Measurements from ENCODE around the gene SPTBN1.

The SPTBN1 gene

DNA sequence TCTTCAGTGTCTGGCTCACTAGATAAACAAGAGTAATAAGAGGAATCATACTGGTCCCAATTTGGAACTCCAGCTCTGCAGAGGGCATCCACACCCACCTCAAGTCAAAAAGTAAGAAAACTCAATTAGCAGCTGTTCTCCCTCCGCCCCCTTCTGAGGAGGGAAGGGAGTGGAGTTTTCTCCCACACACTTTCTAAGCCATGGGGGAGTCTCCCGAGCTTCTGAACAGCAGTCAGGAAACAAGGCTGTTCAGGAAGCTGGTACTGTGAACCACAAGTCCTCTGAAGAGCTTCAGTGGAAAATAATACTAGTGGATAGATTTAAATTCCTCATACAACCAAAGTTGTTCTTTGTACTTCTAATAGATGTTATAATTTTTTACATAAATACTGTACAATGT, 32.9 kb upstream of the SPTBN1 start:
- no peak overlapping the region for H3K4me3 ChIP-seq (ENCODE audit: low read depth, low read length)
- TF ChIP-seq, protein P1, sequence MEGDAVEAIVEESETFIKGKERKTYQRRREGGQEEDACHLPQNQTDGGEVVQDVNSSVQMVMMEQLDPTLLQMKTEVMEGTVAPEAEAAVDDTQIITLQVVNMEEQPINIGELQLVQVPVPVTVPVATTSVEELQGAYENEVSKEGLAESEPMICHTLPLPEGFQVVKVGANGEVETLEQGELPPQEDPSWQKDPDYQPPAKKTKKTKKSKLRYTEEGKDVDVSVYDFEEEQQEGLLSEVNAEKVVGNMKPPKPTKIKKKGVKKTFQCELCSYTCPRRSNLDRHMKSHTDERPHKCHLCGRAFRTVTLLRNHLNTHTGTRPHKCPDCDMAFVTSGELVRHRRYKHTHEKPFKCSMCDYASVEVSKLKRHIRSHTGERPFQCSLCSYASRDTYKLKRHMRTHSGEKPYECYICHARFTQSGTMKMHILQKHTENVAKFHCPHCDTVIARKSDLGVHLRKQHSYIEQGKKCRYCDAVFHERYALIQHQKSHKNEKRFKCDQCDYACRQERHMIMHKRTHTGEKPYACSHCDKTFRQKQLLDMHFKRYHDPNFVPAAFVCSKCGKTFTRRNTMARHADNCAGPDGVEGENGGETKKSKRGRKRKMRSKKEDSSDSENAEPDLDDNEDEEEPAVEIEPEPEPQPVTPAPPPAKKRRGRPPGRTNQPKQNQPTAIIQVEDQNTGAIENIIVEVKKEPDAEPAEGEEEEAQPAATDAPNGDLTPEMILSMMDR (IDR thresholded peaks at IDR 0.05; ENCODE audit: low read depth, low read length, missing control alignments) = no peak
- DNase-seq (ENCODE audit: low read depth) = no peak

DNA sequence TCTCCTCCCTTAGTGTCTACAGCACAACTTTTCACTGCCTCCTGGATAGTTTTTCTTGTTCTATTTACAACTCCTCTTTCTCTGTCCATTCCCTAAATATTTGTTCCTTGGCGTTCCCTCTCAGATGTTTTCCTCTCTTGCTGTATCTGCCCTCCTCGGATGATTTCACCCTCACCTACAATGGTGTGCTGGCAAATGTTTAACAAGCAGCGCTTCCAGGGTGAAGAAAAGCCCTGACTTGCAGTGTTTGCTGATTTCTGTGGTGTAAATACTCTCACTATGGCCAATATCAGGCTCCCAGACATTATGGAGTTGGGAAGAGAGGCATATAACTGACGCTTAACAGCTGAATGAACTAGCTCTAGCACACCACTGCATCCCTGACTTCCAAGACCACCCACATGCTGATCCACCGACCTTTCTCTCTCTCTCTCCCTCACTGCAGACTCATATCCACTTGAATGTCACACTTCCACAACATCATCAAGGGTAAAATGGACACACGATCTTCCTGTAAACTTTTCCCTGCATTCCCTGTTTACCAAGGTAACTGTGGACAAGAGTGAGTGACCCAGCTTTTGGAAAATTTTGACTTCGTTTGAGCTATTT, 31.5 kb upstream of the SPTBN1 start:
- TF ChIP-seq, protein P1 (IDR thresholded peaks at IDR 0.05; ENCODE audit: low read depth, low read length, missing control alignments) = no peak
- DNase-seq (ENCODE audit: low read depth) = no peak

DNA sequence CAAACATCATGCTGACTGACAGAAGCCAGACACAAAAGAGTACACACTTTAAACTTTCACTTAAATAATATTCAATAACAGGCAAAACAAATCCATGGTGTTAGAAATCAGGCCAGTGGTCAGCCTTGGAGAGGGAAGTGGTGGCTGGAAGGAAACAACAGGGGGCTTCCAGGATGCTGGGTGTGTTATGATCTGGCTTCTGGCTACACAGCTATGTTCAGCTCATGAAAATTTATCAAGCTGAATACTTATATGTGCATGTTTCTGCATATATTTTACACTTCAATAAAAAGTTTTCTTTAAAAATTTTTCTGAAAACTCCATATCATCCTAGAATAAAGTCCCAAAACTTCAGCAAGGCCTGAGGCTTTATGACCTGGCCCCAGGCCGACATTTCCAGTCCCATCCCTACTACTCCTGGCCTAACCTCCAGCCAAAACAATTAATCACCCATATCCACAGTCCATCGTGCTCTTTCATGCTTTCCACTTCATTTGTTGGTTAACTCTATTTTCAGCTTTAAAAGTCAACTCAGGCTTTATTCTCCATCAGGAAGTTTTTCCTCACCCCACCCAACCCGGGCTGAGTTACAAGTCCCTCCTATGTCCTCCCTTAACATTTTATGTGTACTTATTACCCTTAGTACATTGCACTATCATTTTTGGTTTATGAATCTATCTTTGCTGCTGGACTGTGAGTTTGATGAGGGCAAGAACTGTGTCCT, 27.9 kb upstream of the SPTBN1 start:
- no peak for DNase-seq (ENCODE audit: low read depth)
- TF ChIP-seq, protein P1 (IDR thresholded peaks at IDR 0.05; ENCODE audit: low read depth, low read length, missing control alignments) = no peak

More for the DNA sequence above, 31.5 kb upstream of the SPTBN1 start:
- H3K4me3 ChIP-seq (ENCODE audit: low read depth, low read length) = no peak overlapping the region

DNA sequence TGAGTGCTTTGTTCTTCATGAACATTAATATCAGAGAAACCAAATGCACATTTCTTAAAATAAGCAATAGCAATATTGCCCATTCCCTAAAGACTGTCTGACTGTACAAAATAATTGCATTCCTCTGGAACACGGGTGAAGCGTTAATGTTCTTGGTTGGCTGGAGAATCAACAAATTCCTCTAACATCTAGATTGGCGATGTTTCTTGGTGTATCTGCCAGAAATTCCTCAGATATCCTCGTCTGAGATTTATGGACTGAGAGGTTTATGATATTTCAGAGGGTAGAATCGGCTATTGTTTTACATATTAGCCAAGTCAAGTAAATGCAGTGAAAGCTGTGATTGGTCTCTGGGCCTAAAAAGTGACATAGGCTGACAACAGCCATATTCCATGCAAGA, 27.1 kb upstream of the SPTBN1 start:
- TF ChIP-seq, protein P1 (IDR thresholded peaks at IDR 0.05; ENCODE audit: low read depth, low read length, missing control alignments) = no peak
- DNase-seq (ENCODE audit: low read depth) = no peak
- H3K4me3 ChIP-seq (ENCODE audit: low read depth, low read length) = no peak overlapping the region

More for the DNA sequence above, 27.9 kb upstream of the SPTBN1 start:
- H3K4me3 ChIP-seq (ENCODE audit: low read depth, low read length) = no peak overlapping the region

DNA sequence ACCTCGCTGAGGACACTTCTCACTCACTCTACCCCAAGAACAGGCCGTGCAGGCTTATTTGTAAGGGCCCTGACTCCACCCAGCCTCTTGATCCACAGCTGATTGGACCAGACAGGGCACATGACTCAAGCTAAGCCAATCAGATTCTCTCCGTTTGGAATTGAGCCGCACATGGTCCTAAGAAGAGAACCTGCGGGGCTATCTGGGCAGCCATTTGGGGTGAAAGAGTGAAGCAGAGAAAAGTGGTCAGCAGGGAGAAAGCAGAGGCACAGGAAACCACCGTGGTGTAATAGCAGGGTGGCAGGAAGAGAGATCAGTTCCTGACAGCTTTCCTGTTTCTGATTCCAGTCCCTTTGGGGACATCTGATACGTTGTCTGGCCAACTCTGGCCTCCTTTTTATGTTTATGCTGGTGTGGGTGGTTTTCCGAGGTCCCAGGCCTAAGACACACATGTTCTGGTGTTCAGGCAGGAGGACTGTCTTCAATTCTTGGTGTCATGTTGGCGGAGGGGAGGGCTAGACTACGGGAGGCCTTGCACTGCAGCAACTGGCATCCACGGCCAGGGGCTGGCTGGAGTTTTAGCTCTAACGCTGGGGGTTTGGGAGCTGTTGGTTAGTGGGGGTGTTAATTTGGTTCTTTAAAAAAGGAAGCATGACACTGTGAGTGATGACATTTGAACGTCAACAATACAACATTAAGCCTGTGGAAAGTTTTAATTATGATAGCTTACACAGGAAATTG, 26.1 kb upstream of the SPTBN1 start:
- DNase-seq (ENCODE audit: low read depth) = no peak

DNA sequence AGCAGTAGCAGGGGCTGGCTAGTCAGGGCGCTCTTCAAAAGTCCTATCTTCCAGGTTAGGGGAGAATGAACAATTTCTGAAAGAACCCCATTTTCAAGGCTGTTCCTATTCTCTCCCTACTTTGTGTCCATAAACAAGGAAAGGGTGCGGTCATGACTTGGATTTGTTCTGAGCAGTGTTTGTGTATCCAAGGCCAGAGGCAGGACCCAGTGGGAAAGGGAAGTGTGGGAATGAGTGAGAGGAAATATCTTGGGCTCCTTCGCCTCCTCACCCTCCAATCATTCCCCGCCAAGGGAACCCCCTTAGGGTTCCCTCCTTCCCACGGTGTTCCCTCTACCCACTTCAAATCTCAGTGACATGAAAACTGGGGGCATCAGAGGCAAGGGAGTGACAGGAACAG, 25.5 kb upstream of the SPTBN1 start:
- TF ChIP-seq, protein P1 (IDR thresholded peaks at IDR 0.05; ENCODE audit: low read depth, low read length, missing control alignments) = no peak
- DNase-seq (ENCODE audit: low read depth) = no peak
- H3K4me3 ChIP-seq (ENCODE audit: low read depth, low read length) = no peak overlapping the region

More for the DNA sequence above, 26.1 kb upstream of the SPTBN1 start:
- TF ChIP-seq, protein P1 (IDR thresholded peaks at IDR 0.05; ENCODE audit: low read depth, low read length, missing control alignments) = no peak
- no peak overlapping the region for H3K4me3 ChIP-seq (ENCODE audit: low read depth, low read length)

Data from GM12864 (cell line).